RPMI8226 (cell line): ENCODE data around the gene SLC12A9.
"Not testable (repeated sequence)": the region's sequence is repeated elsewhere in the genome, so short reads cannot be mapped to it uniquely, and the experiment has no call there.

Experiments used
- DNase-seq: peaks from one replicate; pipeline ENCODE4 v3.0.0-alpha.2; 2015

Gene SLC12A9

GRCh38 chr7:100826514-100827329 is 25.8 kb upstream of the SLC12A9 start:
- peak; percentile 57 for DNase-seq

- peak; percentile 78 for DNase-seq
These were observed 24.9 kb upstream of the SLC12A9 start, which contains the start of gene EPHB4 for GRCh38 chr7:100827330-100828226. Gene EPHB4 (minus strand): TSS chr7:100827523. CDS start chr7:100827030, 493 bp downstream.

- DNase-seq, result no peak
These were observed 23.3 kb upstream of the SLC12A9 start for GRCh38 chr7:100829150-100829716.

DNA sequence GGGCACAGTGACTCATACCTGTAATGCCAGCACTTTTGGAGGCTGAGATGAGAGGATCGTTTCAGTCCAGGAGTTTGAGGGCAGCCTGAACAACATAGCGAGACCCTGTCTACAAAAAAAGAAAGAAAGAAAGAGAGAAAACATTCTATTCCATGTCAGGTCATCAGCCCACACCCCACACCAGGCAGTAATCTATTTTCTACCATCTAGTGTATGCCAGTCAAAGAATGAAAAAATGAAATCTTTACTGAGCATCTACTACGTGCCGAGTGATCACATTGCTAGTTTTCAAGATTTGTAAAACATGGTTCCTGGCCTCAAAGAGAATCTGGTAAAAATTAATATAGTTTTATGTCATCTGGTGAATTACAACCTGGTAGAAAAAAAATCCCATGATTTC is 22.1 kb upstream of the SLC12A9 start:
- no peak for DNase-seq

DNA sequence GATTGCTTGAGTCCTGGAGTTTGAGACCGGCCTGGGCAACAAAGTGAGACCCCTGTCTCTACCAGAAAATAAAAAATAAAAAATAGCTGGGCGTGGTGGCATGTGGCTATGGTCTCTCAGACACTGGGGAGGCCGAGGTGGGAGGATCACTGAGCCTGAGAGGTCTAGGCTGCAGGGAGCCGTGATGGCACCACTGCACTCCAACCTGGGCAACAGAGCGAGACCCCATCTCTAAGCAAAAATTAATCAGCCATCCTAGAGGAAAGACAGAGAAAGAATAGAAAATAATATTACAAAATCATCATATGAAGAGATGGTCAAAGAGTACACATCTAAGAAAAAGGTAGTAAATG is 20.3 kb upstream of the SLC12A9 start:
- no peak for DNase-seq

GRCh38 chr7:100835903-100836811 is 16.4 kb upstream of the SLC12A9 start:
- DNase-seq, result no peak

DNA sequence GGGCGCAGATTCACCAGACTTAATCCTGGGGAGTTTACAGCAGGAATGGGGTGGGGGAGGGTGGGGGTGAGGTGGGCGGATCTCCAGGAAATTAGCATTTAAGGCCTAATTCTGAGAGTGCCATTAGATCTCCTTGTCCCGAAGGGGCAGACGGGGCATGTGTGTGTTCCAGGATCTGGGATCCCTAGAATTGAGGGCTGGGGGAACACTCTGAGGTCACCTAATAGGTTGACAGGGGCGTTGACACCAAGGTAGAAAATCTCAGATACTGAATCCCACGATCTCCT is 15.8 kb upstream of the SLC12A9 start:
- no peak for DNase-seq

DNA sequence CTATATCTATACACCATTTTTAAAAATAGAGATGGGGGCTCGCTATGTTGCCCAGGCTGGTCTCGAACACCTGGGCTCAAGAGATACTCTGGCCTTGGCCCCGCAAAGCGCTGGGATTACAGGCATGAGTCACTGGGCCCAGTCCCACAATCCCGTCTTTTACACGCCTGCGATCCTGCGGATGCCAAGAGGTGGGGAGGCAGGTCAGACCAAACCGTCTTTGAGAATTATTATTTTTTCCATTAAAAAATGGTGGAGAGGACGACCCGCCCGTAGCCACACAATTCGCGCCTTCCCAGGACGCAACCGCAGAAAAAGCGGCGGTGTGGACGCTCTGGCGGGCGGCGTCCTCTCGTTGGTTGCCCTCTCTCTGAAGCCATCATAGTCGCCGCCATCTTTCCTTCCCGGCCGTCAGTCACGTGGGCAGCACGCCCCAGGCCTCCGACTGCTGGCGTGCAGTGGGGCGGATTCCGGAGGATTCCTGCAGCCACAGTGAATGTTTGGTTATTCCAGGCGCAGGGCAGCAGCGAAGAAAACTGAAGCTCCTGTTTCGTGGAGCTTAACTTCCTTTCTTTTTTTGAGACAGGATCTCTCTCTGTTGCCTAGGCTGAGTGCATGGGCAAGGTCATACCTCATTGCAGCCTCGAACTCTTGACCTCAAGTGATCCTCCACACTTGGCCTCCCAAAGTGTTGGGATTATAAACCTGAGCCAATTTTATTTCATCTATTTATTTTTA is 15.2 kb upstream of the SLC12A9 start:
- peak; percentile 68 for DNase-seq

DNA sequence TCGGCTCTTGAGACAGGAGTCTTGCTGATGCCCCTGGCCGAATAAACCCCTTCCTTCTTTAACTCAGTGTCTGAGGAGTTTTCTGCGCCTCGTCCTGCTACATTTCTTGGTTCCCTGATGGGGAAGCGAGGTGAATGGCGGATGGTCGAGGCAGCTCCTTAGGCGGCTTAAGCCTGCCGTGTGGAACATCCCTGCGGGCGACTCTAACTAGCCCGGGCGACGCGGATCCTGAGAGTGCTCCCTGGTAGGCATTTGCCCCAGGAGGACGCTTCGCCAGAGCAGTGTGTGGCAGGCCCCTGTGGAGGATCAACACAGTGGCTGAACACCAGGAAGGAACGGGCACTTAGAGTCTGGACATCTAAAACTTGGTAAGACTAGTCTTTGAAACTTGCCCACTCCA is 13.2 kb upstream of the SLC12A9 start:
- no peak for DNase-seq

DNA sequence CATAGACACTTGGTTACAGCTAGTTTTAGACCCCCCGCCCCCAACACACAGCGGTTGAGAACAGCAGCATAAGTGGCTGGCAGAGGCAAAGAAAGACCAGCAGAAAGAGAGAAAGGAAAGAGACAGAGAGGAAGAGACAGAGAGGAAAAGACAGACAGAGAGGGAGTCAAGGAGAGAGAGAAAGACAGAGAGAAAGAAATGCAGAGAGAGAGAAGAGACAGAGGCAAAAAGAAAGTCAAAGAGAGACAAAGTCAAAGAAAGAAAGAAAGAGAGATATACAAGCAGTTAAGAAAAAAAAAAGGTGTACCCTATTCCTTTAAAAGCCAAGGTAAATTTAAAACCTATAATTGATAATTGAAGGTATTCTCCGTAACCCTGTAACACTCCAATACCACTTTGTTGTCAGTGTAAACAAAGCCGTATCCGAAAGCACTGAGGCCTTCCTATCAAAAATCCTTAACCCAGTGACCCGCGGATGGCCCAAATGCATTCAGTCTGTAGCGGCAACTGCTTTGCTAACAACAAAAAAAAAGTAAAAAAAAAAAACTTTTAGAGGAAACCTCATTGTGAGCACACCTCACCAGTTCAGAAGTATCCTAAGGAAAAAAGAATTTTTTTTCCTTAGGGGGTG is 11.9 kb upstream of the SLC12A9 start:
- DNase-seq, result no peak

DNA sequence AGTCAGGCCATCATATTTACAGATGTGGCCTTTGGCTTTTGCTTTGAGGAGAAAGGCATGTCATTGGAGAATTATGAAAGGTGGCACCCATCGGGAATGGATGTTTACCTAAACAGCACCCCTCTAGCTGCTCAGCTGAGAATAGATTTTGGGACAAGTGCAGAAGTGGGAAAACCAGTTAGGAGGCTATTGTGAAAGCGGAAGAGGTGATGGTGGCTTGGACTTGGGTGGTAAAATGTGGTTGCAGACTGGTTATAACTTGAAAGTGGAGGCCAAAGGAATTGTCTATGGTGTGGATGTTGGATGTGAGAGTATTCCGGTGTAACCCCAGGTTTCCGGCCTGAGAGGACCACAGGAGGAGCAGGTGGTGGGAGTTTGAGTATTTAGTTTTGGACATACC is 5.2 kb upstream of the SLC12A9 start:
- DNase-seq, result no peak

DNA sequence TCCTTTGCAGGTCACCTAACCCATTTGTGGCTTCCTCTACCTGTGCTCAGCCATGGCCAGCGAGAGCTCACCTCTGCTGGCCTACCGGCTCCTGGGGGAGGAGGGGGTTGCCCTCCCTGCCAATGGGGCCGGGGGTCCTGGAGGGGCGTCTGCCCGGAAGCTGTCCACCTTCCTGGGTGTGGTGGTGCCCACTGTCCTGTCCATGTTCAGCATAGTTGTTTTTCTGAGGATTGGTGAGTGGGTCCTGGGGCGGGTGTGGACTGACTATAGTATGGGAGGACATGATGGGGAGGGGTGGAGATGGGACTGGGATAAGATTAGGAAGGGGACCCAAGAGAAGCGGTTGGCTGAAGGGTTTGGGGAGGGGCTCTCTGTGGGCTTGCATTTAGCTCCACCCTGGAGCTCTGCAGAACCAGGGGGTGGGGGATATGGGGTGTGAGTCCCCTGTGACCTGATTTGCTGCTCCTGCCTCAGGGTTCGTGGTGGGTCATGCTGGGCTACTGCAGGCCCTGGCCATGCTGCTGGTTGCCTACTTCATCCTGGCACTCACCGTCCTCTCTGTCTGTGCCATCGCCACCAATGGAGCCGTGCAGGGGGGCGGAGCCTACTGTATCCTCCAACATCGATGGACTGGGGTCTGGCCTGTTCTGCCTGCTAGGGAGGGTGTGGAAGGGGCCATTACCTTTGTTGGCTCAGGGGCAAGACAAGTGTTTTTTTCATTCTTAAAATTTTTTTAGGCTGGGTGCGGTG is 1.8 kb downstream of the SLC12A9 start:
- DNase-seq, result no peak

DNA sequence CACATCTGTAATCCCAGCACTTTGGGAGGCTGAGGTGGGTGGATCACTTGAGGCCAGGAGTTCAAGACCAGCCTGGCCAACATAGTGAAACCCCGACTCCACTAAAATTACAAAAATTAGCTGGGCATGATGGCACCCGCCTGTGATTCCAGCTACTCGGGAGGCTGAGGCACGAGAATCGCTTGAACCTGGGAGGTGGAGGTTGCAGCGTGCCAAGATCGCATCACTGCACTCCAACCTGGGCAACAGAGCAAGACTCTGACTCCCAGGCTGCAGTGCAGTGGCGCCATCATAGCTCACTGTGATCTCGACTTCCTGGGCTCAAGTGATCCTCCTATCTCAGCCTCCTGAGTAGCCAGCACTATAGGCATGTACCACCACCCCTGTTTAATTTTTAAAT is 2.4 kb downstream of the SLC12A9 start:
- DNase-seq, result not testable (repeated sequence)

DNA sequence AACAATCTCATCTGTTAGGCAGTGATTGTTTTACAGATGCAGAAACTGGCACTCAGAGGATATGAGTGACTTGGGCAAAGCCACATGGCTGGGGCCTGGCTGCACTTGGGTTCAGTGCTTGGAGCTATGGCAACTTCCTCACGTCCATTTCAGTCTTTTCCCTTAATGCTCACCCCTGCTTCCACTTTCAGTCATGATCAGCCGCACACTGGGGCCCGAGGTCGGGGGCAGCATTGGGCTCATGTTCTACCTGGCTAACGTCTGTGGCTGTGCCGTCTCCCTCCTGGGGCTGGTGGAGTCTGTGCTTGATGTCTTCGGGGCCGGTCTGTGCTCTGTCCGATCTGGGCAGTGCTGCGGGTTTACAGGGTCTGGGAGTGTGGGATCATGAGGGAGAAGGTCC is 3.0 kb downstream of the SLC12A9 start:
- no peak for DNase-seq

DNA sequence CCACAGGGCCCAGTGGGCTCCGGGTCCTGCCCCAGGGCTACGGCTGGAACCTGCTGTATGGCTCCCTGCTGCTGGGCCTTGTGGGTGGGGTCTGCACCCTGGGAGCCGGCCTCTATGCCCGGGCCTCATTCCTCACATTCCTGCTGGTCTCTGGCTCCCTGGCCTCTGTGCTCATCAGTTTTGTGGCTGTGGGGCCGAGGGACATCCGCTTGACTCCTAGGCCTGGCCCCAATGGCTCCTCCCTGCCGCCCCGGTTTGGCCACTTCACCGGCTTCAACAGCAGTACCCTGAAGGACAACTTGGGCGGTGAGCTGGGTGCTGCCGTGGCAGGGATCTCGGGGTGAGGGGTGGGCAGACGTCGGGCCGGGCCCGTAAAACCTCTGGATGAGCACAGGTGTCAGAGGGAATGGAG is 4.4 kb downstream of the SLC12A9 start:
- DNase-seq, result no peak

- no peak for DNase-seq
These were observed 7.3 kb downstream of the SLC12A9 start for GRCh38 chr7:100859856-100860255.

- no peak for DNase-seq
These were observed 8.4 kb downstream of the SLC12A9 start for GRCh38 chr7:100860702-100861615.

GRCh38 chr7:100861616-100861985 is 9.1 kb downstream of the SLC12A9 start:
- no peak for DNase-seq

- no peak for DNase-seq
These were observed 11.0 kb downstream of the SLC12A9 start for GRCh38 chr7:100863406-100863950.
